Activated CD8-positive, alpha-beta memory T cell treated with anti-CD3 and anti-CD28 coated beads for 4 hours (primary cell): ENCODE measurements around the gene IL34.
"Not testable (repeated sequence)": the region's sequence is repeated elsewhere in the genome, so short reads cannot be mapped to it uniquely, and the experiment has no call there.

Experiments
- DNase-seq, 2 donors: peaks; one replicate each; pipeline ENCODE4 v3.0.0-alpha.2; 2020; ENCODE audit warnings: low read depth in 2 of 2

Gene IL34

DNA sequence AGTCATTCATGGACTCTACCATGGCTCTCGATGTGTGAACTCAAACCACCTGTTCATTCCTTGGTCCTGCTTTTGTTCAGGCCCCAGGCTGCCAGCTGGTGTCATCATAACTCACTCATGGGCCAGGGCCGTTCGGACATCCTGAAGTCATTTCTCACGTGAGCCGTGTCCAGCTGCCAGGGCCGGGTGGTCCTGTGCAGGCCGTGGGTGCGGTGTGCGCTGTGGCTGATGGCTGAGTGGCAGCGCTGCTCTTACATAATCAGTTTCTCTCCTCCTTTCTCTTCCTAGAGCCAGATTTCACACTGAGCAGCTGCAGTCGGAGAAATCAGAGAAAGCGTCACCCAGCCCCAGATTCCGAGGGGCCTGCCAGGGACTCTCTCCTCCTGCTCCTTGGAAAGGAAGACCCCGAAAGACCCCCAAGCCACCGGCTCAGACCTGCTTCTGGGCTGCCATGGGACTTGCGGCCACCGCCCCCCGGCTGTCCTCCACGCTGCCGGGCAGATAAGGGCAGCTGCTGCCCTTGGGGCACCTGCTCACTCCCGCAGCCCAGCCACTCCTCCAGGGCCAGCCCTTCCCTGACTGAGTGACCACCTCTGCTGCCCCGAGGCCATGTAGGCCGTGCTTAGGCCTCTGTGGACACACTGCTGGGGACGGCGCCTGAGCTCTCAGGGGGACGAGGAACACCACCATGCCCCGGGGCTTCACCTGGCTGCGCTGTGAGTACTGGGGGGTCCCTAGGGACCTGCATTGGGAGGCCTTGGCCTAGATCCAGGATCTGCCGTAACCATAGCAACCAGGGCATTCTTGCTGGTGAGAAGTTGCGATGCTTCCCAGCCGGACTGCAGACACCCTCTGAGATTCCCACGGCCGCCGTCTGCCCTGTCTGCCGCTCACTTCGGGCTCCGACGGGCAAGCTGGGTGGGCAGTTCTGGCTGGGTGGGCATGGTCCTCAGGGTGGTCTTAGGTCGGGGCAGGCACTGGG is at the start of gene IL34:
TSS of gene IL34 (plus strand) at position 300 of the 982 bp plus-strand sequence. CDS start at position 689, 389 bp downstream.
- no peak for DNase-seq

- DNase-seq = no peak
Observed at GRCh38 chr16:70597135-70597835, 49.1 kb upstream of the IL34 start.

GRCh38 chr16:70598937-70599503 is 47.3 kb upstream of the IL34 start:
- DNase-seq = no peak

DNA sequence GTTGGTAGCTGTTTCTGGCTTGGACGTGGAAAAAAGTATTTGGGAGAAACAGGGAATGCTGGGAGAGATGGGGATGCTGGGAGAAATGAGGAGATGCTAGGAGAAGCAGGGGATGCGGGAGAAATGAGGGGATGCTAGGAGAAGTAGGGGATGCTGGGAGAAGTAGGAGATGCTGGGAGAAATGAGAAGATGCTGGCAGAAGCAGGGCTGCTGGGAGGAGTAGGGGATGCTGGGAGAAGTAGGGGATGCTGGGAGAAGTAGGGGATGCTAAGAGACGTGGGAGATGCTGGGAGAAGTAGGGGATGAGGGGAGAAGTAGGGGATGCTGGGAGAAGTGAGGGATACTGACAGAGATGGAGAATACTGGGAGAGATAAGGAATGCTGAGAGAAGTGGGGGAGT is 45.6 kb upstream of the IL34 start:
- DNase-seq = no peak

- no peak for DNase-seq
Observed at GRCh38 chr16:70601576-70602575, 44.5 kb upstream of the IL34 start.

GRCh38 chr16:70602831-70603230 is 43.5 kb upstream of the IL34 start:
- no peak for DNase-seq

- no peak for DNase-seq
Observed at GRCh38 chr16:70604407-70605282, 41.7 kb upstream of the IL34 start.

DNA sequence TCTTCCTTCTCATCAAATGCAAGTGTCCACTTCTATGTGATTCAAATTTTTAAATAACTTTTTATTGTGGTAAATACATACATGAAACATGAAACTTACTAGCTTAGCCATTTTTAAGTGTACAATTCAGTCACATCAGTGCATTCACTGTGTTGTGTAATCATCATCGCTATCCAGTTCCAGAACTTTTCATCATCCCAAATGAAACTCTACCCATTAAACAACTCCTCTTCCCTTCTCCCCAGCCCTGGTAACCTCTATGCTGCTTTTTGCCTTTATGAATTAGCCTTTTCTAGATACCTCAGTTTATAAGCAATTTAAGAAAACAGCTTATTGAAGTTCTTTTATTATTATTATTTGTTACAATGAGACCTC is 41.1 kb upstream of the IL34 start:
- DNase-seq = no peak

DNA sequence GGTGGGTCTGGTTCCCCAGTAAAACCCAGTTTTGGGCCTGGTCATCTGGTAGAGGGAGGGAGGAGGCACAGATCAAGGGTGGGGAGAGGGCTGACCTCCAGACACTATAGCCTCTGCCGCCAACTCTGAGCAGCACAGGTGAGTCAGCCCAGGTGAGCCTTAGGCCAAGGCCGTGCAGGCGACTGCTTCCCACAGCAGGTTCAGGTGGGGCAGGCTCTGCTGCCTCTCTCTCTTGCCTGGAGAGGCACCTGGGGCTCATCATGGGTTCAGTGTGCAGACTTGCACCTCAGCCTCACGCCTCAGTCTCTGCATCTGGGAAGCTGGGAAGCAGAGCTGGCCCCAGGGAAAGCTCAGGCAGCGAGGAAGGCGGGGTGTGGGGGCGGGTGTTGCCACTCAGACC is 37.8 kb upstream of the IL34 start:
- DNase-seq = no peak

- no peak for DNase-seq
Observed at GRCh38 chr16:70610273-70611223, 35.8 kb upstream of the IL34 start.

DNA sequence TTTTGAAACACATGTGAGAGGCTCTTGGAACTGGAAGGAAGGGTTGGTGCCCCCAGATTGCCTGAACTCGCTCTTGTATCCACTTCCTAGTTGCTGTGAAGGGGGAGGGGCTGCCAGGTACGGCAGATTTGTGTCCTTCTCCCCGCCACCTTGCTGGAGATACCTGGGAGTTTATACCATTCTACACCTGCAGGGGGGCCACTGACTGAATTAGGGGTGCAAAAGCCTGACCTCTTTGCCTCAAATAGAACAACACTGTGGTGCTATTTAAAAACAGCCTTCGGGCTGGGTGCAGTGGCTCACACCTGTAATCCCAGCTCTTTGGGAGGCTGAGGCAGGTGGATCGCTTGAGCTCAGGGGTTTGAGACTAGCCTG is 35.1 kb upstream of the IL34 start:
- no peak for DNase-seq

GRCh38 chr16:70611785-70612303 is 34.5 kb upstream of the IL34 start:
- DNase-seq = no peak

GRCh38 chr16:70612931-70613330 is 33.4 kb upstream of the IL34 start:
- DNase-seq = no peak

DNA sequence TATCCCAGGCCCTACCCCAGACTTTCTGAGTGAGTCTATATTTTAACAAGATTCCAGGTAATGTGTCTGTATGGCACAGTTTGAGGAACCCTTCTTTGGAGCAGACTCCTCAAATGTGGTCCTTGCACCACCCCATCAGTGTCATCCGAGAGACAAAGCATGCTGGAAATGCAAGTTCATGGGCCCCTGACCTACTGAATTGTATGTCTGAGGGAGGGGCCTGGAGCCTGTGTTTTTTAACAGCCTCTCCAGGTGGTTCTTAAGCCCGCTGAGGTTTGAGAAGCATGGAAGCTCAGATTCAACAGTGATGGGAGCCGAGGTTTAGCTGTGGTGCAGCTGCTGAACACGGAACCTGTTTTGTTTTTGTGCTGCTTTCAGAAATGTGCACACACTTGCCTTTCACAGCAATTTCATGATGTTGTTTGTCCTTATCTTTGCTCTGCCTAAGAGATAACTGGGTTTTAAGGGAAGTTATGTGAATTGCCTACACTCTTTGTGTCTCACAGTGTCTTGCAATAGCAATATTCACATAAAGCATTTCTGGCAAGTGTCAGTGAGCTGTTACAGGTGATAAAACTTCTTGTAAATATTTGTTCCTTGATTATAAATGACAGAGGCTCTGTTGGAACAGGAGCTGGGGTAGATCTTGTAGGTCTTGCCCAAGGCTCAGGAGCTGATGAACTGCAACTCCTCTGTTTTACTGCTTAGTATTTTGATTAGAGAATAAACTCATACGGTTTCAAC is 32.0 kb upstream of the IL34 start:
- DNase-seq = no peak

DNA sequence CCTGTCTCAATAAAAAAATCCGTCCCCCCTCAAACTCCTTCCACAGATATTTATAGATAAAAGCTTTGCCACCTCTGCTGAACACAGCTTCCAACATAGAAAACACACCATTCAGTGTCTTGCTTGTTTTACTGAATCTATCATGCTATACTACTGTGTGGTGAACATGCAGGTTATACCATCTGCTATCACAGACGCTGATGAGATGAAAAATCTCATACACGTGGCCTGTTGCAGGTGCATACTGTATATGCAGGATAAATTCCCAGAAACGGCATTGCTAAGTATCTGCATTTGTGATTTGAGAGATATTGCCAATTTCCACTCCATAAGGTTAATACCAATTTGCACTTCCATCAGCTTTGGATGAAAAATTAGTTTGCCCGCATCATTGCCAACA is 30.4 kb upstream of the IL34 start:
- no peak for DNase-seq

DNA sequence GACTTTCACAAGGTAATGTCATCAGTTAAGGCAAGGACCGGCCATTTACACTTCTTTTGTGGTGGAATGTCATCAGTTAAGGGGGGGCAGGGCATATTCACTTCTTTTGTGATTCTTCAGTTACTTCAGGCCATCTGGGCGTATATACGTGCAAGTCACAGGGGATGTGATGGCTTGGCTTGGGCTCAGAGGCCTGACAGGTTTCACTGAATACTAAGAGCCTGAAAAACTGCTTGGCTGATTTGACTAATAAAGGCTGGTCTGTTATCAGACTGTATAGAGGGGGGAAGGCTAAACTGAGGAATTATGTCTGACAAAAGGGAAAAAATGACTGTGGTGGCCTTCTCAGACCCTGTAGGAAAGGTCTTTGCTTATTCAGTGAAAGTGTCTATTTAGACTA is 24.5 kb upstream of the IL34 start:
- not testable (repeated sequence) for DNase-seq

DNA sequence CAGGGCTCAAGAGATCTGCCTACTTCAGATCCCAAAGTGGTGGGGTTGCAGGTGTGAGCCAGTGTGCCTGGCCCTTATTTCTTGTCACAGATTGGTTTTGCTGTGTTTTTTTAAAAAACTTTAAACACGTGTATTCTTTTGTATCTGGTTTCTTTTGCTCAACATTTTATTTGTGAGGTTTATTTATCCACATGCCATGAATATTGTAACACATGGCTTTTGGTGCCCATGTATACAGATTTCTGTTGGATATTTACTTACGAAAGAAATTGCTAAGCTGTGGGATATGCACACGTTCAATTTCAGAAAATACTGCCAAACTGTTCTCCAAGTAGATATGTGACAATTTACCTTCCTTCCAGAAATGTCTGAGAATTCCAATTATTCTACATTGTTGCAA is 18.7 kb upstream of the IL34 start:
- DNase-seq = no peak
